Measurements from ENCODE around the gene DSTYK.
"Not testable (repeated sequence)": the region's sequence is repeated elsewhere in the genome, so short reads cannot be mapped to it uniquely, and the experiment has no call there.

The DSTYK gene

GRCh38 chr1:205170532-205171269 is 40.8 kb downstream of the DSTYK start:
- DNase-seq (ENCODE audit: low spot score): no peak

GRCh38 chr1:205169248-205169647 is 42.3 kb downstream of the DSTYK start:
- no peak for DNase-seq (ENCODE audit: low spot score)

- DNase-seq (ENCODE audit: low spot score): no peak
Measured at GRCh38 chr1:205168291-205168690, 43.2 kb downstream of the DSTYK start.

- DNase-seq (ENCODE audit: low spot score): no peak
Measured at GRCh38 chr1:205162301-205162700, 49.2 kb downstream of the DSTYK start.

- no peak for DNase-seq (ENCODE audit: low spot score)
Measured at GRCh38 chr1:205161076-205161475, 50.4 kb downstream of the DSTYK start.

GRCh38 chr1:205158048-205158616 is 53.4 kb downstream of the DSTYK start:
- DNase-seq (ENCODE audit: low spot score): no peak

GRCh38 chr1:205155665-205156377 is 55.7 kb downstream of the DSTYK start:
- DNase-seq (ENCODE audit: low spot score): not testable (repeated sequence)

- no peak for DNase-seq (ENCODE audit: low spot score)
Measured at GRCh38 chr1:205152505-205152904, 59.0 kb downstream of the DSTYK start.

GRCh38 chr1:205150651-205151428 is 60.7 kb downstream of the DSTYK start:
- DNase-seq (ENCODE audit: low spot score): no peak

- DNase-seq (ENCODE audit: low spot score): no peak
Measured at GRCh38 chr1:205147191-205147835, 64.2 kb downstream of the DSTYK start.

- DNase-seq (ENCODE audit: low spot score): no peak
Measured at GRCh38 chr1:205144751-205145150, 66.8 kb downstream of the DSTYK start.

GRCh38 chr1:205144046-205144720 is 67.3 kb downstream of the DSTYK start:
- no peak for DNase-seq (ENCODE audit: low spot score)

- no peak for DNase-seq (ENCODE audit: low spot score)
Measured at GRCh38 chr1:205142102-205142469, 69.4 kb downstream of the DSTYK start.

- DNase-seq (ENCODE audit: low spot score): peak; percentile 68
Measured at GRCh38 chr1:205141236-205142101, 70.0 kb downstream of the DSTYK start.

GRCh38 chr1:205140113-205140512 is 71.4 kb downstream of the DSTYK start:
- DNase-seq (ENCODE audit: low spot score): no peak

- no peak for DNase-seq (ENCODE audit: low spot score)
Measured at GRCh38 chr1:205137901-205138300, 73.6 kb downstream of the DSTYK start.

GRCh38 chr1:205133287-205133686 is 78.2 kb downstream of the DSTYK start:
- DNase-seq (ENCODE audit: low spot score): no peak

- no peak for DNase-seq (ENCODE audit: low spot score)
Measured at GRCh38 chr1:205129447-205130029, 82.0 kb downstream of the DSTYK start.

- DNase-seq (ENCODE audit: low spot score): no peak
Measured at GRCh38 chr1:205128050-205128449, 83.5 kb downstream of the DSTYK start.

- DNase-seq (ENCODE audit: low spot score): no peak
Measured at GRCh38 chr1:205127646-205128045, 83.9 kb downstream of the DSTYK start.
